ENCODE results near the gene UBAC2.

Gene UBAC2

DNA sequence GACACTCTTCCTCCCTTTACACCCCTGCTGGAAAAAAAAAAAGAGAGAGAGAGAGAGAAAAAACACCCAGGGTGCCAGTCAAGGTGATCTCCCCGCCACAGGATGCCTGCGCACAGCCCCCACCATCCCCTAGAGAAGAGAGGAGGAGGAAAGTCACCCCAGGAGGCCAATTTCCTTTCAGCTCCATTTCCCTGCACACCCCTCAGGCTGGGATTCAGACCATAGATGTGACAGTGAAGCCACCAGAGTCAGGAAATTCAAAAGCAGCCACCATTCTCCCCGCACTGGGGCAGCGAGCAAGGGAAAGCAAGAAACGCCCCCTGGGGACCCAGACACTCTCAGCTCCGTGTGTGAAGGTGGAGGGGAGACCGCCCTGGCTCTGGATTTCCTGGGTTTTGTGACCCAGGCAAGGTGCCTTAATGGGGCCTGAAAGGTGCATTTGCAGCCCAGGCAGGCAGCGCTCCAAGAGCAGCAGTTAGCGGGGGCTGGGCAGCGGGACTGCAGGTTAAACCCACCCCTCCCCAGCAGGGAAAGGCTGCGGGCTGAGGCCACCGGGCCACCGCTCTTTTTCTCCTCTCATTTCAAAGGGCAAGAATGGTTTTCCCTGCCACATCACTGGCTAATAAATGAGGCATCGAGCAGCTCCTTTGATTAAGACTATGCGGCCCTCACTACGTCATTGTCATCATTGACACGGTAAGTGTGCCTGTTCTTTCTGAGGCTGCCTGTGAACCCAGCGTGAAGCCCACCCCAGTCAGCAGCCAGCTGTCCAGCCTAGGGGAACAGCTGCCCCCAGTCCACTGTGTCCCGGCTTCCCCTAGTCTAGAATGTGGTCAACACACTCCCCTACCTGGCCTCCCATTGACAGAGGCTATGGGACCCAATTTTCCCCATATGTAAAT lies 216.8 kb downstream of the UBAC2 start:
- H3K79me2 ChIP-seq (ENCODE audit: control insufficient read depth, insufficient read depth, low read length, unreplicated experiment) = no peaks in the 10 kb centered on the region
- no peak overlapping the region for H2AFZ ChIP-seq (ENCODE audit: low read length, unreplicated experiment)
- H3K36me3 ChIP-seq (ENCODE audit: insufficient read depth, low read length) = no peaks in the 10 kb centered on the region
- H3K27ac ChIP-seq (ENCODE audit: low read depth, low read length) = no peak overlapping the region
- H3K4me1 ChIP-seq (ENCODE audit: control insufficient read depth, insufficient read depth, low read length, unreplicated experiment) = no peaks in the 10 kb centered on the region
- peaks cover 28% of the 10 kb centered on the region for H3K27me3 ChIP-seq (ENCODE audit: insufficient read depth, low read length)
- no peak overlapping the region for H3K4me3 ChIP-seq (ENCODE audit: low read depth, low read length)

DNA sequence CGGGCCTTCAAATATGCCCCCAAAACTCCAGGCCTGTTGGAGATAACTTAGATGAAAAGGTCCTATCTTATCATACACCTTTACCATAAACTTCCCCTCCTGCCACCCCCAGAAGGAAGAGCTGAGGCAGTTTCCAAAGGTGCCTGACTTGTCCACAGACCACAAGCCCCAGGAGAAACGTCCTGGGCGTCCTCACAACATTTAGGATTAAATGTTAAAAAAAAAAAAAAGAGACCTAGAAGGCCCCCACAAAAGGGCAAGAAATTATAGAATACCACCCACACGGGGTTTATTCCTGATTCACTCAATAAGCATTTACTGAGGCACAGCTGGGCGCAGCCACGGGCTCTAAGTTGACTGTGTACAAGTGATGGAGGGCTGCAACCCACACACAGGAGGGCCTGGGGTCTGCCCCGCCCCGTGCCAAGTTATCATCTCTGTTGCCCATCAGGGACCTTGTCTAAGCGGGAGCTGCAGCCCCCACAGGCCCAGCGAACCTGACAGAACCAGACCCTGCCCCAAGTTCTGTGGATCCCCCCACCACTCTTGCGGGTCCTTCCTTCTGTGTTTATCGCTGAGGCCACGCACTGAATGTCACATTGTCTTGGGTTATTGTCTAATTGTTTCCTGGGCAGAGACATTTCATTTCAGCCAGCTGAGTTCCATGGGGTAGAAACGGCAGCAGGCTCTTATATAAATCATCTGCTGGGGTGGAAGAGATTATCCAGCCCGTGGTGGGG lies 217.6 kb downstream of the UBAC2 start:
- H3K27ac ChIP-seq (ENCODE audit: low read depth, low read length) = no peak overlapping the region
- no peak overlapping the region for H2AFZ ChIP-seq (ENCODE audit: low read length, unreplicated experiment)
- H3K4me1 ChIP-seq (ENCODE audit: control insufficient read depth, insufficient read depth, low read length, unreplicated experiment) = no peaks in the 10 kb centered on the region
- no peaks in the 10 kb centered on the region for H3K36me3 ChIP-seq (ENCODE audit: insufficient read depth, low read length)
- H3K4me3 ChIP-seq (ENCODE audit: low read depth, low read length) = no peak overlapping the region
- no peaks in the 10 kb centered on the region for H3K79me2 ChIP-seq (ENCODE audit: control insufficient read depth, insufficient read depth, low read length, unreplicated experiment)
- H3K27me3 ChIP-seq (ENCODE audit: insufficient read depth, low read length) = peaks cover 25% of the 10 kb centered on the region

DNA sequence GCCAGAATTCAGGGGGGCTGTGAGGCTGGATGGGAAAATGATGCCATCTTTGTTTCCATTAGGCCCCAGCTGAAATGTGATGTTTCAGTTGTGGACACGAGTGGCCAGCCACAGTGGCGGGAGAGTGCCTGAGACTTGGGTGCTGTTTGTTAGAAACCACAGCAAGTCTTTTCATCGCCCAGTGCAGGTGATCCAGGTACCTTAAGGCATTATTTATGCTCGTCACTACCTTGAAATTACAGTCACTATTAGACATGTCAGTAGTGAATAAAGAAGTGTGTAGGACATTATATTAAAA lies 218.1 kb downstream of the UBAC2 start:
- H3K27me3 ChIP-seq (ENCODE audit: insufficient read depth, low read length) = peaks cover 23% of the 10 kb centered on the region
- no peaks in the 10 kb centered on the region for H3K79me2 ChIP-seq (ENCODE audit: control insufficient read depth, insufficient read depth, low read length, unreplicated experiment)
- no peak overlapping the region for H3K27ac ChIP-seq (ENCODE audit: low read depth, low read length)
- H3K36me3 ChIP-seq (ENCODE audit: insufficient read depth, low read length) = no peaks in the 10 kb centered on the region
- no peak overlapping the region for H3K4me3 ChIP-seq (ENCODE audit: low read depth, low read length)
- no peaks in the 10 kb centered on the region for H3K4me1 ChIP-seq (ENCODE audit: control insufficient read depth, insufficient read depth, low read length, unreplicated experiment)
- H2AFZ ChIP-seq (ENCODE audit: low read length, unreplicated experiment) = no peak overlapping the region

DNA sequence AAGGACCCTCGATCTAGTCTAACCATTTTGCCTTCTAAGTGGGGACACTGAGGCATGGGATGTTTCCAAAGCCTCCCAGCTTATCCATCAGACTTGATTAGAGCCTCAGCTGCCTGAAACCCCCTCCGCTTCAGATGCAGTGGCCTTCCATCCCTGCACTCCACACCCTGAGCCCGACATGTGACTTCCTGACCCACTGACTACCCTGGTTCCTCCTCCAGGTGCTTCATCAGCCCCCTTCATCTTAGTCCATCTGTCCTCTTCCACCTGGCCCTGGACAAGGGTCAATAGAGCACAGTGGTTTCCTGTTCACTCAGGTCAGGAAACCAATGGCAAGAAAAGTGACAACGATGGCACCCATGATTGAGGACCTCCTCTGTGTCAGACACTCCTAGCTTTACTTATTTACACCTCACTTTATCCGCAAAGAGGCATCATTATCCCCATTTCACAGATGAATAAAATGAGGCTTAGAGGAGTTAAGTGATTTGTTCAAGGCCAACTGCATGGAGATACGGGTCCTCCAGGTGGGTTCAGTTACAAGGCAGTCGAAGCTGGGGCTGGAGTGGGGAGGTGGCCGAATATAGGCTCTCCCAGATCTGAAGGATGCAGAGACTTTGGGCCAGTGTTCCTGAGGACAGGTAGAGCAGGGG lies 219.1 kb downstream of the UBAC2 start:
- H3K4me3 ChIP-seq (ENCODE audit: low read depth, low read length) = no peak overlapping the region
- no peaks in the 10 kb centered on the region for H3K79me2 ChIP-seq (ENCODE audit: control insufficient read depth, insufficient read depth, low read length, unreplicated experiment)

DNA sequence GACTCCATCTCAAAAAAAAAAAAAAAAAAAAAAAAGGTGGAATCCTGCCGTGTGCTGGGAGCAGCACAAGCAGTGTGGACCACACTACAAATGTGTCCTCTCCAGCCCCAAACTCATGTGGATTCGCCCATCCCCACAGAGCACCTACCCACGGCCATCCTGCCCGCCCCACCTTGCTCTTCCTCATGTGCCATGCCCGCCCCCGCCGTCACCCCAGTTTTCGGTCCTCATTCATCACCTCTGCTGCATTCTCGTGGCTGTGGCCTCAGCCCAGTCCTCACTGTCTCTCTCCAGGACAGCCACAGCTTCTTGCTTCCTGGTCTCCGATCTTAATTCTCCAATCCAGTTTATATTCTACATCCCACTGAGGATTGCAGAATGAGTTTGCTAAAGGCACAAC lies 220.6 kb downstream of the UBAC2 start:
- Histone ChIP-seq H3K27me3 (ENCODE audit: insufficient read depth, low read length) (peaks cover 23% of the 10 kb centered on the region), H3K36me3 (ENCODE audit: insufficient read depth, low read length) (no peaks in the 10 kb centered on the region), H3K4me3 (ENCODE audit: low read depth, low read length) (no peak overlapping the region), H3K27ac (ENCODE audit: low read depth, low read length) (no peak overlapping the region), H2AFZ (ENCODE audit: low read length, unreplicated experiment) (no peak overlapping the region), H3K79me2 (ENCODE audit: control insufficient read depth, insufficient read depth, low read length, unreplicated experiment) (no peaks in the 10 kb centered on the region), H3K4me1 (ENCODE audit: control insufficient read depth, insufficient read depth, low read length, unreplicated experiment) (no peaks in the 10 kb centered on the region)

More for the DNA sequence above, 219.1 kb downstream of the UBAC2 start:
- Histone ChIP-seq H3K4me1 (ENCODE audit: control insufficient read depth, insufficient read depth, low read length, unreplicated experiment) (no peaks in the 10 kb centered on the region), H2AFZ (ENCODE audit: low read length, unreplicated experiment) (no peak overlapping the region), H3K27me3 (ENCODE audit: insufficient read depth, low read length) (peaks cover 23% of the 10 kb centered on the region), H3K27ac (ENCODE audit: low read depth, low read length) (no peak overlapping the region), H3K36me3 (ENCODE audit: insufficient read depth, low read length) (no peaks in the 10 kb centered on the region)

DNA sequence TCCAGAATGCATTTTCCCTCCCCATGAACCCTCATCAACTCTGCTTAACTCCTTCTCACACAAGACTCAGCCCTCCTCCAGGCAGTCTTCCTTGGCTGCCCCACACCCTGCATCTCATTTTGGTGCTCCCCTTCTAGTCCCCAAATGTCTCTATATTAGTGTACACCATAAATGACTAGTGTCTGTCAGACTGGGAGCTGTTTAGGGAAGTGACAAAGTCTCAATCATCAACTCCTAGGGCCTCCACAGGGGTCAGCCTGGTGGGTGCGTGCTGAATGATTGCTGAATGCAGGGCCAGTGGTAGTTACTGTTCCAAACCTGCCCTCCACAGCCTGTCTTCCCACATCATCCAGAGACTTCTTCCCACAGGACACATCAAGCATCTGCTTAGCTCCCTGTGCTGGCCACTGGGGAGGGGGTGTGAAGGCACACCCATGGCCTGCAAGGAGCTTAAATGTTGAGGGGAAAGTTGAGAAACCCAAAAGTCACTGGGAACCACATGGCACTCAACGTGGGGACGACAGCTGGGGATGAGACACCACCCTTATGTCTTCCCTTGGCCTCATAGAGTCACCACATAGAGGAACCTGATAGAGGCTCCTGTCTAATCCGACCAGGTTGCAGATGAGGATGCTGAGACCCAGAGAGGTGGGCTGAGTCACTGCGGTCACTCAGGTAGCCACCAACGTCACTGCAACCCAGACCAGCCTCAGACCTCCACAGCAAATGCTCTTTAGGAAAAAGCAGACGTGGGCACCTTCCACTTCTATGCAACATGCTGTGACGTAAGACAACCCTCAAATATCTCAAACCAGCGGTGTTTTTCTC lies 221.3 kb downstream of the UBAC2 start:
- Histone ChIP-seq H3K36me3 (ENCODE audit: insufficient read depth, low read length) (no peaks in the 10 kb centered on the region), H3K4me3 (ENCODE audit: low read depth, low read length) (no peak overlapping the region), H3K79me2 (ENCODE audit: control insufficient read depth, insufficient read depth, low read length, unreplicated experiment) (no peaks in the 10 kb centered on the region), H3K4me1 (ENCODE audit: control insufficient read depth, insufficient read depth, low read length, unreplicated experiment) (no peaks in the 10 kb centered on the region), H3K27me3 (ENCODE audit: insufficient read depth, low read length) (peaks cover 23% of the 10 kb centered on the region), H3K27ac (ENCODE audit: low read depth, low read length) (no peak overlapping the region), H2AFZ (ENCODE audit: low read length, unreplicated experiment) (no peak overlapping the region)

DNA sequence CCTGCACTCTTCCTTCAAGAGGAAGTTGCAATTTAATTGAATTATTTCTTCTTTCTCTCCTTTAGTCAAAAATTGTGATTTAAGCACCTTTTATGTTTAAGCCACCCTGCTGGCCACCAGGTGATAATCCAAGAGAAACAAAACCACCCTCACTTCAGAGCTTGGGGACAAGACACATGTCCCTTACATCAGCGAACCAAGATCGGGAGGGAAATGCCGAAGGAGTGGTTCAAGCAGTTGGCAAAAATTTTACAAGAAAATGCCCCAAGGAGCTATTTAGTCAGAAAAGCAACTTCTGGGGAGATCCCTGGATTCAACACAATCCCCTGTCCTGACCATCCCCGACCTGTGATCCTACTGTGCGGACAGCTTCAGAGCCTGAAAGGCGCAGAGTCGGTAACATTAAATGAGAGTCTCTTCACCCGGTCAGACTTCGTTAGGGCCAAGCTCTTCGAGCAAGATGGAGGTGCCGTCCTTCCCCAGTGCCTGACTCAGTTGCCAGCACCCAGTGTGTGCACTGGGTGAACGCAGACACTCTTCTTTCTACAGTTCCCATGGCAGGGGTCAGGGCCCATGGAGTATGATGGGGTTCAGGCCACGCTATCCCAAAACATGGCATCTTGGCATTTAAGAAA lies 222.0 kb downstream of the UBAC2 start:
- Histone ChIP-seq H3K4me3 (ENCODE audit: low read depth, low read length) (no peak overlapping the region), H3K27me3 (ENCODE audit: insufficient read depth, low read length) (peaks cover 23% of the 10 kb centered on the region), H3K36me3 (ENCODE audit: insufficient read depth, low read length) (no peaks in the 10 kb centered on the region), H3K4me1 (ENCODE audit: control insufficient read depth, insufficient read depth, low read length, unreplicated experiment) (no peaks in the 10 kb centered on the region), H3K27ac (ENCODE audit: low read depth, low read length) (no peak overlapping the region), H2AFZ (ENCODE audit: low read length, unreplicated experiment) (no peak overlapping the region), H3K79me2 (ENCODE audit: control insufficient read depth, insufficient read depth, low read length, unreplicated experiment) (no peaks in the 10 kb centered on the region)

DNA sequence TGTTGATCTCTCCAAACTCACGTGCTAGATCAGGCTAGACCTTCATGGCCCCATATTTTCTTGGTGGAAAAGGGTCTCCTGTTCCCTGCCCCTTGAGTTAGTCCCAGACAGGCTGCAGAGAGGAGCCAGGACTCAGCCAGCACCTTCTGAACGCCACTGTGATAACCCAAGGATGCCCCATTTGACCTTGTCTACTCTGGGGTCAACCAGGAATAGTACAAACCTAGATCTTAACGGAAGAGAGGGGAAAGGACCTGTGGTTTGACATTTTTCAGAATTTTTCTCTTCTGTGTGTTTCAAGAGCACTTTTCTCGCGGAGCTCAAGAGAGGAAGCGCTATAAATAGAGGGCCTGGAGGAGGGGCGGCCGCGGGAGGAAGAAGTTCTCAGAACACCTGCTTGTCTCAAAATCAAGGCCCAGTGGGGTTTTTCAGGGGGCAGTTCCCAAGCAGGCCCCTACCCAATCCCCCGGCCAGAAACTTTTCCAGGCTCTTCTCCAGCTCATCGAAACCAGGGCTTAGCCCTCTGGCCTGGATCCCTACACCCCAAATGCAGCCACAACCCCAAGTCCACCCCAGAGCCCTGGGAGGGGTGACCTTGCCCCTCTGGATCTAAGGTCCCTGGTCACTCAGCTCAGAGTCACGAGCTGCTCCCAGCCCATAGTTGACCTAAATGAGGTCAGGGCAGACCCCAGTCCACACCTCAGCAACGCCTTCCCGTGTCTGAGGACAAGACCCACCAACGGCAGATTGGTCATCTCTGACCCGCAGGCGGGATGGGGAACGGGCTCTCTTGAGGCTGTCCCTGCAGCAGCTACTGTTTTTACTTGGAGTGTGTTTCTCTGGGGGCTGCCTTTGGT lies 225.1 kb downstream of the UBAC2 start:
- no peak overlapping the region for H2AFZ ChIP-seq (ENCODE audit: low read length, unreplicated experiment)
- H3K79me2 ChIP-seq (ENCODE audit: control insufficient read depth, insufficient read depth, low read length, unreplicated experiment) = no peaks in the 10 kb centered on the region
- H3K4me1 ChIP-seq (ENCODE audit: control insufficient read depth, insufficient read depth, low read length, unreplicated experiment) = no peaks in the 10 kb centered on the region
- no peaks in the 10 kb centered on the region for H3K36me3 ChIP-seq (ENCODE audit: insufficient read depth, low read length)
- peaks cover 18% of the 10 kb centered on the region for H3K27me3 ChIP-seq (ENCODE audit: insufficient read depth, low read length)
- no peak overlapping the region for H3K4me3 ChIP-seq (ENCODE audit: low read depth, low read length)
- H3K27ac ChIP-seq (ENCODE audit: low read depth, low read length) = no peak overlapping the region

DNA sequence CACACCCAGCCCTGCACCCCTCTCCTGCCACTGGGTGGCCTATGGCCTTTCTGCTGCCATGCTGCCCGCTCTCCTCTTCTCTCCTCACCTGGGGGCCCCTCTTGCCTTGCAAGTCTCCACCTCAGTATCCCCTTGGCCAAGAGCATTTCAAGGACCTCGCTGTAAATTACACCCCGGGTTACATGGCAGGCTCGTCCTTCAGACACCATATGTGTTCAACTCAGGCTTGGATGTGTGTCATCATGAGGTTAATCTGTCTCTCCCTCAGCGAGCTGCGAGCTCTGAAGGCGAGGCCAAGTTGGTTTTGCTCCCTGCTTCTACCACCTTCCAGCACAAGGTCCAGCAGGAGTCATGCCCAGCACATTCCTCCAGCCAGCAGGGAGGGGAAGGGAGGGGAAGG lies 225.8 kb downstream of the UBAC2 start:
- H3K4me1 ChIP-seq (ENCODE audit: control insufficient read depth, insufficient read depth, low read length, unreplicated experiment) = no peaks in the 10 kb centered on the region
- peaks cover 15% of the 10 kb centered on the region for H3K27me3 ChIP-seq (ENCODE audit: insufficient read depth, low read length)
- no peak overlapping the region for H3K4me3 ChIP-seq (ENCODE audit: low read depth, low read length)
- H3K79me2 ChIP-seq (ENCODE audit: control insufficient read depth, insufficient read depth, low read length, unreplicated experiment) = no peaks in the 10 kb centered on the region
- no peak overlapping the region for H2AFZ ChIP-seq (ENCODE audit: low read length, unreplicated experiment)
- no peaks in the 10 kb centered on the region for H3K36me3 ChIP-seq (ENCODE audit: insufficient read depth, low read length)
- no peak overlapping the region for H3K27ac ChIP-seq (ENCODE audit: low read depth, low read length)
